Kidney capillary endothelial cell (primary cell): ENCODE measurements around the gene MEIKIN.

Experiments
- DNase-seq: peaks from one replicate; pipeline ENCODE4 v3.0.0-alpha.2; 2018; ENCODE audit warnings: low spot score

The MEIKIN gene

GRCh38 chr5:131769336-131769735 lies 176.1 kb downstream of the MEIKIN start:
- DNase-seq = no peak

- no peak for DNase-seq
These were observed 177.6 kb downstream of the MEIKIN start for GRCh38 chr5:131767891-131768290.

GRCh38 chr5:131766689-131767088 lies 178.8 kb downstream of the MEIKIN start:
- DNase-seq = no peak

GRCh38 chr5:131765261-131765660 lies 180.2 kb downstream of the MEIKIN start:
- DNase-seq = no peak

- DNase-seq = no peak
These were observed 181.5 kb downstream of the MEIKIN start for GRCh38 chr5:131763968-131764367.

GRCh38 chr5:131760793-131761192 lies 184.7 kb downstream of the MEIKIN start:
- DNase-seq = no peak

- no peak for DNase-seq
These were observed 185.8 kb downstream of the MEIKIN start for GRCh38 chr5:131759704-131760103.

- DNase-seq = no peak
These were observed 187.0 kb downstream of the MEIKIN start for GRCh38 chr5:131758520-131758900.

GRCh38 chr5:131757830-131758519 lies 187.5 kb downstream of the MEIKIN start:
- no peak for DNase-seq
